Activated naive CD4-positive, alpha-beta T cell treated with anti-CD3 and anti-CD28 coated beads, Interleukin-2, amount 50 U/mL, for 24 hours (primary cell): ENCODE data around the gene ASB6.
"Not testable (repeated sequence)": the region's sequence is repeated elsewhere in the genome, so short reads cannot be mapped to it uniquely, and the experiment has no call there.

Experiments
- H3K27ac Mint-ChIP-seq: one replicate; pipeline ENCODE4 v1.8.0; 2021; ENCODE audit warnings: mild to moderate bottlenecking, mixed read lengths
- H3K27me3 Mint-ChIP-seq: one replicate; pipeline ENCODE4 v1.8.0; 2021; ENCODE audit warnings: mixed read lengths
- H3K36me3 Mint-ChIP-seq: one replicate; pipeline ENCODE4 v1.8.0; 2021; ENCODE audit warnings: mixed read lengths
- H3K4me1 Mint-ChIP-seq: one replicate; pipeline ENCODE4 v1.8.0; 2021; ENCODE audit warnings: mixed read lengths
- H3K4me3 Mint-ChIP-seq: one replicate; pipeline ENCODE4 v1.8.0; 2021; ENCODE audit warnings: mild to moderate bottlenecking, mixed read lengths
- H3K9me3 Mint-ChIP-seq: one replicate; pipeline ENCODE4 v1.8.0; 2021; ENCODE audit warnings: mixed read lengths

ASB6 gene

DNA sequence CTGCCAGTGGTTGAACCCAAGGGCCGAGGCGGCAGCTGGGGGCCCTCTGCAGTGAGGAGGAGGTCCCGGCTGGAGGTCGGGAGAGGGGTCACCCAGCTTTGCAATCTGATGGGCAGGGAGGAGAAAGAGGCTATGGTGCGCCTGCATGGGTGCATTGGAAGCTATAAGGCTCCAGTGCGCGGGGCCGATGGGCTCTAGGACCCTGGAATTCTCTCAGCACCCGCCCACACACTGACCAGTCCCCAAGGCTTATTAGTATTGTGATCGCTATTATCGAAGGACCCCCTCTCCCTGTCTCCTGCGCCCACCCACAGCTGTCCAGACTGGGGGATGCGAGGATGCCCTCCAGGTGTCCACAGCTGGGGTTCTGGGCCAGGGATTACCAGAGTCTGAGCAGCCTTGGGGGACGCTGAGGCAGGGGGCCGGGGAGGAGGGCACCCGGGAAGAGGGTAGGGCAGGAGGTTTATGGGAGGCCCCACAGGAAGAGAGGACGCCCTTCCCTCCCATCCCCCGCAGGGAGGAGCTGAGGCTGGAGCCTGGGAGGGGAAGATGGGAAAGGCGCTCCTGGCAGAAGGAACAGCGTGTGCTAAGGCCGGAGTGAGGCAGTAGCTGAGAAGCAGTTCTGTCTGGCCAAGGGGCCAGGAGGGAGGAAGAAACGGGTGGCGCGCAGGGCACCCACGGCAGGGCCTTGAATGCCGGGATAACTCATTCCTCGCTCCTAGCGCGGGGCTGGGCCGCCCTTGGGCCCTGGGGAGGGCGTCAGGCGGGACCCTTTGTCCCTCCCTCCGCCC lies 45.2 kb downstream of the ASB6 start:
- Mint-ChIP-seq H3K36me3 (no peaks in the 10 kb centered on the region), H3K27ac (no peak overlapping the region), H3K9me3 (no peaks in the 10 kb centered on the region), H3K4me1 (peaks cover 14% of the 10 kb centered on the region), H3K27me3 (peaks cover 1% of the 10 kb centered on the region), H3K4me3 (no peak overlapping the region)

DNA sequence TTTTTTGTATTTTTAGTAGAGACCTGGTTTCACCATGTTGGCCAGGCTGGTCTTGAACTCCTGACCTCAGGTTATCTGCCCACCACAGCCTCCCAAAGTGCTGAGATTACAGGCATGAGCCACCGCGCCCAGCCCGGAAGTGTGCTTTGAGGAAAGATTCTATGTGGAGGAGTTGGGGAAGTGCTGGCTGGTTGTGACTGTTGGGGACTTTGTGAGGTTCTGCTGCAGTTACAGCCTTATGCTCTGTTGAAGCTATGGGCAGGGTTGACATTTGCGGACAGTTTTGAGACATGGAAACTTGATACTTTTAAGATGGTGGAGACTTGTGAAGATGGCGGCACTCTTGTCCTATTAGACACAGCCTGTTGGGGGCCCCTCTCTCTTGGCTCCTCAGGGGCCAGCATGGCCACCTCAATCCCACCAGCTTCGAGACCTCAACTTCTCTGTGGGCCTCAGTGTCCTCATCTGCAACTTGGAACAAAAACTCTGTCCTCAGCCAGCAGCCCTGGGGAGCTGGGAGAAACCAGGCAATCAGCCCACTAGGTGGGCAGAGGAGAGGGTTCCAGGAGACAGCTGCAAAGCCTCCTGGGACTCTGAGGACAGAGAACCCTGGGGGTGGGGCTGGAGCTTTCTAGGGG lies 45.9 kb downstream of the ASB6 start:
- Mint-ChIP-seq H3K4me1 (peaks cover 14% of the 10 kb centered on the region), H3K36me3 (no peaks in the 10 kb centered on the region), H3K27ac (no peak overlapping the region), H3K9me3 (no peaks in the 10 kb centered on the region), H3K4me3 (no peak overlapping the region), H3K27me3 (peaks cover 1% of the 10 kb centered on the region)

DNA sequence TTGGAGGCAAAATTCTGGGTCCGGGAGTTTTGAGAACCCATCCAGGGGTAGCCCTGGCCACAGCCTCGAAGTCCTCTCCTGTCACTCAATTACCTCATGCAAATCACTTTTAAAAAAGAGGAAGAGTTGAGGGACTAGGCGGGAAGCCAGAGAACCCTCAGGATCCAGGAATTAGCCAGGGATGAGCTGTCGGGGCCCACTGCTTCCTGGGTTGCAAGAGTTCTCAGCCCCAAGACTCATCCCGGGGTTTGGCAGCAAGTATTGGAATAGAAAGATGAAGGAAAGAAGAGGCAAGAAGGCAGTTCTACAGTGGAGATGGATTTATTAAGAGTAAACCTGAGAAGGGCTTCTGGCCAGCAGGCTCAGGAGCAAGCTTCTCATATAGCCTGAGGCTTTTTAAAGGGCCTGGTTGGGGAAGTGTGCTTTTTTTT lies 46.6 kb downstream of the ASB6 start:
- Mint-ChIP-seq H3K27ac (no peak overlapping the region), H3K27me3 (peaks cover 1% of the 10 kb centered on the region), H3K4me3 (no peak overlapping the region), H3K36me3 (no peaks in the 10 kb centered on the region), H3K9me3 (no peaks in the 10 kb centered on the region), H3K4me1 (peaks cover 14% of the 10 kb centered on the region)

DNA sequence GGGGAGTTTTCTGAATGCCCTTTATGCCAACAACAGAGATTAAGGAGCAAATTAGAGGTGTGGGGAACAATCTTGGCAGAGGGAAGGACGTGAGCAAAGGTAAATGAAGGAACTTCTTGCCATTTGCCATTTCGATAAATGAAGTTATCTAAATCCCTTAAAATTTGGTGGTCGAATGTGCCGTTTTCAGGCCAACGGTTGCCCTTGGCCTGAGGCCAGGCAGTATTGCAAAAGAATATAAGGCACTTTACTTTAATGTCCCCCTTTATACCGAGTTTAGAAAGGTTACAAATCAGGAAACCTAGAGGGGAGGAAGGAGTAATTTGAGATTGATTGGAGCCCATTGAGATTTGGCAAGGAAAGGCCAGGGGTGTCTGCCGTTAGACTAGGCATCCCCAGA lies 47.3 kb downstream of the ASB6 start:
- H3K4me3 Mint-ChIP-seq, result no peak overlapping the region
- H3K27ac Mint-ChIP-seq, result no peak overlapping the region
- peaks cover 14% of the 10 kb centered on the region for H3K4me1 Mint-ChIP-seq
- no peaks in the 10 kb centered on the region for H3K9me3 Mint-ChIP-seq
- H3K36me3 Mint-ChIP-seq, result no peaks in the 10 kb centered on the region
- peaks cover 1% of the 10 kb centered on the region for H3K27me3 Mint-ChIP-seq

DNA sequence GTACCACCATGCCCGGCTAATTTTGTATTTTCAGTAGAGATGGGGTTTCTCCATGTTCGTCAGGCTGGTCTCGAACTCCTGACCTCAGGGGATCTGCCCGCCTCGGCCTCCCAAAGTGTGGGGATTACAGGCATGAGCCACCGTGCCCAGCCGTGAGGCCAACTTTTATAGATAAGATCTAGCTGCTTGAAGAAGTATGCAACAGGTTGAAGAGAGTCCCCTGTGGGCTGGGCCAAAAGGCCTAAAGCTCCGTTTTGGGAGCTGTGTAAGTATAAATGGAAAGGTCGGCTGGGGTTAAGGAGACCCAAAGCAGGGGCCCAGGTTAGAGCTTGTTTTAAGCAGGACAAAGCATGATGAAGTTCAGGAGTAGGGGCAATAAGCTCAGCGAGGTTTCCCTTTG lies 49.2 kb downstream of the ASB6 start:
- H3K27me3 Mint-ChIP-seq, H3K27ac Mint-ChIP-seq, H3K4me3 Mint-ChIP-seq: not testable (repeated sequence)

DNA sequence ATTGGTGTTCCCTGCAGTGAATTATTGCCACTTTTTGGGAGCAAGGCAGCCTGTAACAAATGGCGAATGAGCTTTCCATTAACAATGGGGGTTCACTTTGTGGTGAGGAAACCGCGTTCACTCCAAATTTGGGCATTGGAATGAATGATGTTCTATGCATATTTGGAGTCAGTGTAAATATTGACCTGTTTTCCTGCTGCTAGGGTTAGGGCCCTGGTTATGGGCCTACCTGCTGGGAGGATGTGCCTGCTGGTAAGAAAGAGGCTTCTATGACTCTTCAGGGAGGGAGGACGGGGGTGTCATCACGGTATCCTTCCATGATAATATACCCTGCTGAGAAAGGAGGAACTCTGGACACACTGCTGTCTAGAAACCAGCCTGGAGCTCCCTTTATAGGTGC lies 50.0 kb downstream of the ASB6 start:
- Mint-ChIP-seq H3K27ac (no peak overlapping the region), H3K27me3 (no peaks in the 10 kb centered on the region)

More for the DNA sequence above, 49.2 kb downstream of the ASB6 start:
- not testable (repeated sequence) for H3K4me1 Mint-ChIP-seq, H3K9me3 Mint-ChIP-seq, H3K36me3 Mint-ChIP-seq

DNA sequence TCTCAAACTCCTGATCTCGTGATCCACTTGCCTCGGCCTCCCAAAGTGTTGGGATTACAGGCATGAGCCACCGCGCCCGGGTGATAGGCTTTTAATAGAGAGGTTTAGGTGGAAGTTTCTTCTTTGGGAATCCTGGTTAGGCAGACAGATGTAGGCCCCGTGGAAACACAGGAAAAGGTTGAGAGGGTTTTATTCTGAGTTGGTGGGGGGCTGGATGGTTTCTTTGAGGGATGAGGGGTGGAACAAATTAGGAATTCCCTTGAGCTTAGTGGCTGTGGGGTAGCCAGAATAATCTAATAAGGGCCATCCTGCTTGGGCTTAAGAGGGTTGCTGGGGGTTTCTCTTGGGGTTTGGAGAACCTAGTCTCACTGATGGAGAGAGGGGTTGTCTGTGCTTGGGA lies 51.5 kb downstream of the ASB6 start:
- H3K4me3 Mint-ChIP-seq, result no peak overlapping the region
- no peaks in the 10 kb centered on the region for H3K36me3 Mint-ChIP-seq
- H3K27me3 Mint-ChIP-seq, result no peaks in the 10 kb centered on the region
- H3K4me1 Mint-ChIP-seq, result no peaks in the 10 kb centered on the region
- H3K9me3 Mint-ChIP-seq, result no peaks in the 10 kb centered on the region
- H3K27ac Mint-ChIP-seq, result no peak overlapping the region

More for the DNA sequence above, 50.0 kb downstream of the ASB6 start:
- Mint-ChIP-seq H3K36me3 (no peaks in the 10 kb centered on the region), H3K4me3 (no peak overlapping the region), H3K9me3 (no peaks in the 10 kb centered on the region), H3K4me1 (peaks cover 5% of the 10 kb centered on the region)

DNA sequence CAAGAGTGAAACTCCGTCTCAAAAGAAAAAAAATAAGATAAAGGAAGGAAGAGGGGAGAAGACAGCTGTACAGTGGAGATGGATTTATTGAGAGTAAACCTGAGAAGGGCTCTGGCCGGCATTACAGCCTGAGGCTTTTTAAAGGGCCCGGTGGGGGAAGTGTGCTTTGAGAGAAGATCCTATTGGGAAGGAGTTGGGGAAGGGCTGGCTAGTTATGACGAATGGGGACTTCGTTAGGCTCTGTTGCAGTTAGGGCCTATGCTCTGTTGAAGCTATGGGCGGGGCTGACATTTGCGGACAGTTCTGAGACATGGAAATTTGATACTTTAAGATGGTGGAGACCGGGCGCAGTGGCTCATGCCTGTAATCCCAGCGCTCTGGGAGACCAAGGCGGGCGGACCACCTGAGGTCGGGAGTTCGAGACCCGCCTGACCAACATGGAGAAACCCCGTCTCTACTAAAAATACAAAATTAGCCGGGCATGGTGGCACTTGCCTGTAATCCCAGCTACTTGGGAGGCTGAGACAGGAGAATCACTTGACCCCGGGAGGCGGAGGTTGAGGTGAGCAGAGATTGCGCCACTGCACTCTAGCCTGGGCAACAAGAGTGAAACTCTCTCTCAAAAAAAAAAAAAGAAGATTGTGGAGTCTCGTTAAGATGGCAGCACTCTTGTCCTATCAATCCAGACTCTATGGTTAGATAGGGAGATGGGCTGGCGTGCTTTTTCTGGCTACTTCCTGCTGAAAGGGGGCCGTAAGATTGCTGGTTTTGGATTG lies 54.3 kb downstream of the ASB6 start:
- no peaks in the 10 kb centered on the region for H3K36me3 Mint-ChIP-seq
- no peaks in the 10 kb centered on the region for H3K27me3 Mint-ChIP-seq
- no peak overlapping the region for H3K4me3 Mint-ChIP-seq
- H3K4me1 Mint-ChIP-seq, result peaks cover 7% of the 10 kb centered on the region
- H3K9me3 Mint-ChIP-seq, result no peaks in the 10 kb centered on the region
- peak overlapping the region; percentile 76 for H3K27ac Mint-ChIP-seq

DNA sequence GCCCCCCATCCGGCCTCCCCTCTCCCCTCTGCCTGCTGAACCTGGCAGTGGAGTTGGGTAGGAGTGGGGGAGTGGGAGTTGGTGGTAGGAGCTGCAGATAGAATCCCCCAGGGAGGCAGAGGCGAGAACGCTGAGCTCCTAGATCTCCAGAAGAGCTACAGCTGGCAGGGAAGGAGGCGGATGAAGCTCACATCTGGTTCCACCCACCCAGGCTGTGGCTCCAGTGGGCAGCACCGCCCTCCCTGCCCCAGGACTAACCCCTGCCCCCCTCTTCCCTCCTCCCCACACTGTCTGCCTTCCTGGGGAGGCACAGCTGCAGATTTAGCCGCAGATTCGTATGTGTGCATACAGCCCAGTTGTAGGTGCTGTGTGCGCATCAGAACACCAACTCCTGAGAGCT lies 55.3 kb downstream of the ASB6 start:
- Mint-ChIP-seq H3K36me3 (no peaks in the 10 kb centered on the region), H3K27me3 (no peaks in the 10 kb centered on the region), H3K9me3 (no peaks in the 10 kb centered on the region), H3K4me1 (peaks cover 7% of the 10 kb centered on the region), H3K27ac (no peak overlapping the region), H3K4me3 (no peak overlapping the region)

DNA sequence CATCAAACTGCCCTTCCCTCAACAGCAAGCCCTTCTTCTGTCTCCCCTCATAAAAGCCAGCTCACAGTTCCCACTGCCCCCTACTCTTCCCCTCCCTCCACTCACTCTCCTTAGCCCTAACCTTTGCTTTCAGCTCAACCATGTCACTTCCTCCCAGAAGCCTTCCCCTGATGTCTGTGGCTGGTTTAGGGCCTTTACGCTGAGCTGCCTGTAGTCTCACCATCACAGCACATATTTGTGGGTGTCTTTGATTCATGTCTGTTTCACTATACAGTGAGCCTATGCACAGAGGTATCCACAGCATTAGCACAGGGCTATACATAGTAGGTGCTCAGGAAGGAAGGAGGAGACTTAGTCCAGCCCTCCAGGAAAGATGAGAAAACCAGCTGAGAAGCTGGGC lies 55.7 kb downstream of the ASB6 start:
- Mint-ChIP-seq H3K27me3 (no peaks in the 10 kb centered on the region), H3K27ac (no peak overlapping the region), H3K36me3 (no peaks in the 10 kb centered on the region), H3K9me3 (no peaks in the 10 kb centered on the region), H3K4me3 (no peak overlapping the region), H3K4me1 (peaks cover 7% of the 10 kb centered on the region)

DNA sequence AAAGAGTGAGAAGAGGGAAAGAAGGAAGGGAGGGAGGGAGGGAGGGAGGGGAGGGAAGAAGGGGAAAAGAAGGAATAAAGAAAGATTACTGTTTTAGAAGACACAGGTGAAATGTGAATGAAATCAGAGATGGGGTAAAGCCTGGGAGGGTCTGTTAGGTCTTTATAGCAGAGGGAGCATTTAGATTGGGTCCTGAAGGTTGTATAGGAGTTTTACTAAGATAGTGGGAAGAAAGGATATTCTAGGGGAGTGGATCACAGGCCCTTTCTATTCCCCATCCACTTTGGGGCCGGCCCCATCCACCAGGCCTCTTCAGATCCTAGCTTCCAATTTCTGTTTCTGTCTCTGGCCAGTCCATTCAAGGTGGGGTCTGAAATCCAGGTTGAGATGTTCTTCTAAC lies 56.6 kb downstream of the ASB6 start:
- Mint-ChIP-seq H3K27ac (no peak overlapping the region), H3K4me3 (no peak overlapping the region), H3K36me3 (no peaks in the 10 kb centered on the region), H3K4me1 (peaks cover 12% of the 10 kb centered on the region), H3K27me3 (no peaks in the 10 kb centered on the region), H3K9me3 (no peaks in the 10 kb centered on the region)
